Activated T-helper 2 cell treated with anti-CD3 and anti-CD28 coated beads, Interferon-gamma antibody, Interleukin-2, Interleukin-4, amounts not matched to agents 10 μg/mL and 5 μg/mL and 100 μg/mL, durations not matched to agents 14 hours and 24 hours and 36 hours (primary cell): ENCODE data around the gene ANKS1B. TPM values are rescaled to one million over a fixed set of nuclear protein-coding genes. Genes with fewer than 3 reads are reported as not detected.
"Not testable (repeated sequence)": the region's sequence is repeated elsewhere in the genome, so short reads cannot be mapped to it uniquely, and the experiment has no call there.

ENCODE experiments used
- DNase-seq: peaks from one replicate; pipeline ENCODE4 v3.0.0; 2021; ENCODE audit warnings: low spot score
- H3K27ac Mint-ChIP-seq: one replicate; pipeline ENCODE4 v1.8.0; 2021; ENCODE audit warnings: mixed read lengths
- H3K27me3 Mint-ChIP-seq: one replicate; pipeline ENCODE4 v1.8.0; 2021; ENCODE audit warnings: low read depth, mixed read lengths
- H3K36me3 Mint-ChIP-seq: one replicate; pipeline ENCODE4 v1.8.0; 2021; ENCODE audit warnings: low read depth, mixed read lengths
- H3K4me1 Mint-ChIP-seq: one replicate; pipeline ENCODE4 v1.8.0; 2021; ENCODE audit warnings: low read depth, mixed read lengths
- H3K4me3 Mint-ChIP-seq: one replicate; pipeline ENCODE4 v1.8.0; 2021; ENCODE audit warnings: low read depth, mild to moderate bottlenecking, moderate library complexity, mixed read lengths
- H3K9me3 Mint-ChIP-seq: one replicate; pipeline ENCODE4 v1.8.0; 2021; ENCODE audit warnings: mixed read lengths
- intact Hi-C: fragments of 100-400 bp; cut with micrococcal nuclease; formaldehyde crosslinking; loops from one replicate; pipeline ENCODE4 v1.15.1; 2023
- total RNA-seq: library from RNA; stranded (reverse); gene quantifications from 2 replicates; pipeline ENCODE4 v1.2.3, GENCODE V29; 2022

Gene ANKS1B
- total RNA-seq, 1 donor from 2014 or later: 1.0 TPM

DNA sequence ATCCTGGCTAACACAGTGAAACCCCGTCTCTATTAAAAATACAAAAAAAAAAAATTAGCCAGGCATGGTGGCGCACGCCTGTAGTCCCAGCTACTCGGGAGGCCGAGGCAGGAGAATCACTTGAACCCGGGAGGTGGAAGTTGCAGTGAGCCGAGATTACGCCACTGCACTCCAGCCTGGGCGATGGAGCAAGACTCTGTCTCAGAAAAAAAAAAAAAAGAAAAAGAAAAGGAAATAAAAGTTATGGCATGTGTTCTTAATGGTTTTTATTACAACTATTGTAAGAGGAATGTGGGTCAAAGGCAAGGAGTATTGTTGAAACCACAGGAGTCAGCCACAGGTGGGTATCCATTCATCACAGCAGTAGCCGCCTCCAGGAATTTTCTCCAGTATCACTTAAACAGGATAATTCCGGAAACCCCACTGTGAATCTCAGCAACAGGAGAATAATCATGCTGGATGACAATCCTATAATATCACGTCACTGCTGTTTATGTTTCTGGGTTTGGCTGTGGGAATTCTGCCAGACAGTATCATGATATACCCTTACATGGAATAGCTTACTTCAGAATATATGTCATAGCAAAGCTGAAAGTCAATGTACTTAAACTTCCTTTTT lies 1147.5 kb downstream of the ANKS1B start:
- DNase-seq, H3K27ac Mint-ChIP-seq, H3K36me3 Mint-ChIP-seq, H3K4me1 Mint-ChIP-seq, H3K4me3 Mint-ChIP-seq, H3K9me3 Mint-ChIP-seq, intact Hi-C loops: not testable (repeated sequence)
- H3K27me3 Mint-ChIP-seq: peaks cover 22% of the 10 kb centered on the region

DNA sequence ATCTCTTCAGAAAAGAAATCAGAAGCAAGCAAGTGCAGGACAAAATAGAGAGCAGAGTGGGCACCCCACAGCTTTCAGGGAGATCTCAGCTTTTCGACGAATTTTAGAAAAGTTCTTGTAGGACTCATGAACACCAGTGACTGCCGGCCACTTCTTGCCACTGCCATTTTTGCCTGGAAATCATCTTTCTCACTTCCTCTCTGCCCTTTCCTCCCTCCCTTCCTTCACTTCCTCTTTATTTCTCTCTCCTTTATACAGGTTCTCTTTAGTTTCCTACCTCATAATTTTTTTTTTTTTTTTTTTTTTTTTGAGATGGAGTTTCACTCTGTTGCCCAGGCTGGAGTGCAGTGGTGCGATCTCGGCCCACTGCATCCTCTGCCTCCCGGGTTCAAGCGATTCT lies 1154.1 kb downstream of the ANKS1B start:
- H3K4me1 Mint-ChIP-seq: no peaks in the 10 kb centered on the region
- H3K36me3 Mint-ChIP-seq: no peaks in the 10 kb centered on the region
- DNase-seq: no peak
- H3K27ac Mint-ChIP-seq: no peak overlapping the region
- H3K27me3 Mint-ChIP-seq: peaks cover 17% of the 10 kb centered on the region
- no peak overlapping the region for H3K4me3 Mint-ChIP-seq
- intact Hi-C loops: no loop called here
- no peaks in the 10 kb centered on the region for H3K9me3 Mint-ChIP-seq

- Mint-ChIP-seq H3K9me3 (no peaks in the 10 kb centered on the region), H3K36me3 (no peaks in the 10 kb centered on the region)
- intact Hi-C loops: no loop called here
These were observed 1155.7 kb downstream of the ANKS1B start for GRCh38 chr12:98828802-98829600.

GRCh38 chr12:98823012-98823411 lies 1161.7 kb downstream of the ANKS1B start:
- Mint-ChIP-seq H3K4me3 (no peak overlapping the region), H3K4me1 (no peaks in the 10 kb centered on the region), H3K36me3 (no peaks in the 10 kb centered on the region), H3K27me3 (peaks cover 22% of the 10 kb centered on the region), H3K27ac (no peak overlapping the region), H3K9me3 (no peaks in the 10 kb centered on the region)
- intact Hi-C loops: no loop called here
- DNase-seq: no peak

More at GRCh38 chr12:98828802-98829600, 1155.7 kb downstream of the ANKS1B start:
- Mint-ChIP-seq H3K27me3 (peaks cover 13% of the 10 kb centered on the region), H3K27ac (no peak overlapping the region), H3K4me3 (no peak overlapping the region), H3K4me1 (no peaks in the 10 kb centered on the region)
- DNase-seq: no peak

GRCh38 chr12:98821866-98822265 lies 1162.9 kb downstream of the ANKS1B start:
- intact Hi-C loops: no loop called here
- no peak overlapping the region for H3K4me3 Mint-ChIP-seq
- DNase-seq: no peak
- no peaks in the 10 kb centered on the region for H3K4me1 Mint-ChIP-seq
- H3K9me3 Mint-ChIP-seq: no peaks in the 10 kb centered on the region
- H3K36me3 Mint-ChIP-seq: no peaks in the 10 kb centered on the region
- H3K27me3 Mint-ChIP-seq: peaks cover 25% of the 10 kb centered on the region
- H3K27ac Mint-ChIP-seq: no peak overlapping the region

DNA sequence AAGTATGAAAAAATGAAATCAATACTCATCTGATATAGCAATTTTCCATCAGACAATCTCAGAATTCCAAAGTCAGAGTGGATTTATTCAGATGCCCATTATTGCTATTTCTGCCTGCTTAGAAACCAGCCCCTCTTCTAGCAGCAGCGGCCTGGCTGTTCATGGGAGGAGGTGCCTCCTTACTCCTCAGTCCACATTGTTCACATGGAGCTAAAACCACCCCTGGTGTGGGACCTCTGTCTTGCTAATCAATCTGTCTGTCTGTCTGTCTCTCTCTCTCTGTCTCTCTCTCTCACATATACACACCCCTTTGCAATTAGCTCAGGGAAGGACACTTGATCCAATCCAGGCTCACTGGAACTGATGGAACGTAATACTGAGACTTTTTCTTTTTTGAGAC lies 1163.5 kb downstream of the ANKS1B start:
- intact Hi-C loops: no loop called here
- no peaks in the 10 kb centered on the region for H3K9me3 Mint-ChIP-seq
- no peak for DNase-seq
- no peak overlapping the region for H3K27ac Mint-ChIP-seq
- no peaks in the 10 kb centered on the region for H3K4me1 Mint-ChIP-seq
- H3K27me3 Mint-ChIP-seq: peaks cover 21% of the 10 kb centered on the region
- H3K4me3 Mint-ChIP-seq: no peak overlapping the region
- no peaks in the 10 kb centered on the region for H3K36me3 Mint-ChIP-seq

- no peak overlapping the region for H3K4me3 Mint-ChIP-seq
- H3K27me3 Mint-ChIP-seq: peaks cover 29% of the 10 kb centered on the region
- intact Hi-C loops: no loop called here
- DNase-seq: no peak
- H3K27ac Mint-ChIP-seq: no peak overlapping the region
- no peaks in the 10 kb centered on the region for H3K36me3 Mint-ChIP-seq
- no peaks in the 10 kb centered on the region for H3K4me1 Mint-ChIP-seq
- H3K9me3 Mint-ChIP-seq: no peaks in the 10 kb centered on the region
These were observed 1164.8 kb downstream of the ANKS1B start for GRCh38 chr12:98819821-98820404.

DNA sequence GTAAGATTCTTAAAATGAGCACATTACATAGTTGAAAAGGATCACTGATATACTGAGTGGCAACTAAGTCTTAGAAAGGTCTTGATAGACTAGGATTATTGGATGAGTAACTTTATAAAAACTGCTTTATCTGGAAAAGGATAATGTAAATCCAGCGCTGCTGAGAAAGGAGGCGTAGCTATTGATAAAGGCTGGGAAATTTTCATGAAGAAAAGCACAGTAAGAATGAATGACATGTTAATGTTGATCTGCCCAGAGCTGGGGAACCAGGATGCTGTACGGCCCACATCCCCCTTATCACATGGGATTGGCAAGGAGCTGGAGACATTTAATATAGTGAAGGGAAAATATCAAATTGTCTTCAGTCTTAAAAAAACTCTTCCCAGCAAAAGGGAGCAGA lies 1165.7 kb downstream of the ANKS1B start:
- Mint-ChIP-seq H3K36me3 (no peaks in the 10 kb centered on the region), H3K4me3 (no peak overlapping the region)
- intact Hi-C loops: no loop called here

DNA sequence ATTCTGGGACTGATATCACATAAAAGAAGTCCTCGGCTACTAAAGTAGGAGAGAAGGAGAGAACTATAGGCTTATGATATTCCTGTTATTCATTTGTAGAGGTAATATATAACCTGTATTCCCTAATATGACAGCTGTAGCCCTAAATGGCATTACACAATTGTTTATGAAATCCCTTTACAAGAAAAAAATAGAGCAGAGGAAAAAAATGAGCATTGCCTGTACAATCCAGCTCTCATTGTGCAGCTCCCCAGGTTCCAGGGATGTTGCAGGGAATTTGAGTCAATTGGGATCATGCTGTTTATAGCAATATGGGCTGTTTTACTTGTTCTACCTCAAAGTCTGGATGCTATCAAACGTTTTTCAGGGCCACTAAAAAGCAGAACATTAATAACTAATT lies 1166.5 kb downstream of the ANKS1B start:
- no peak for DNase-seq
- no peaks in the 10 kb centered on the region for H3K4me1 Mint-ChIP-seq
- H3K27ac Mint-ChIP-seq: no peak overlapping the region
- peaks cover 29% of the 10 kb centered on the region for H3K27me3 Mint-ChIP-seq
- H3K4me3 Mint-ChIP-seq: no peak overlapping the region
- intact Hi-C loops: no loop called here
- H3K36me3 Mint-ChIP-seq: no peaks in the 10 kb centered on the region
- no peaks in the 10 kb centered on the region for H3K9me3 Mint-ChIP-seq

More for the DNA sequence above, 1165.7 kb downstream of the ANKS1B start:
- DNase-seq: no peak
- Mint-ChIP-seq H3K9me3 (no peaks in the 10 kb centered on the region), H3K27ac (no peak overlapping the region), H3K27me3 (peaks cover 29% of the 10 kb centered on the region), H3K4me1 (no peaks in the 10 kb centered on the region)

DNA sequence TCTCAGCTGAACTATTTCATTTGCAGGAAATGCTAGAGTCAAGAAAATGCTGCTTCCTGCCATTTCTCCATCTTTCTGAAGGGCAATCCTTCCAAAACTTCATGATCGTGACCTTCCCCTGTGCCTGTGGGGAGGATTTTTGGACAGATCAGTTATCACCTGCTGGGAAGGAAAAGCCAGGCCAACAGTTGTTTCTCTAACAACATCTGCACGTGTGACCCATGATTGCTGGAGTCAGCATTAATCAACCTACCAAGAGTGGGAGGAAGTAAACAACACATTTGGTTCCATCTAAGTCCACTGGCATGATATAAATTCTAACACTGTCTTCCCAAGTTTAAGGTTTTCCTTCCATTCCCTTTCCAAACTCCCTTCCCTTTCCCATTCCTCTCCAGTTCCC lies 1167.0 kb downstream of the ANKS1B start:
- no peak for DNase-seq
- Mint-ChIP-seq H3K4me3 (no peak overlapping the region), H3K27ac (no peak overlapping the region), H3K27me3 (peaks cover 29% of the 10 kb centered on the region), H3K4me1 (no peaks in the 10 kb centered on the region), H3K36me3 (no peaks in the 10 kb centered on the region), H3K9me3 (no peaks in the 10 kb centered on the region)
- intact Hi-C loops: no loop called here

DNA sequence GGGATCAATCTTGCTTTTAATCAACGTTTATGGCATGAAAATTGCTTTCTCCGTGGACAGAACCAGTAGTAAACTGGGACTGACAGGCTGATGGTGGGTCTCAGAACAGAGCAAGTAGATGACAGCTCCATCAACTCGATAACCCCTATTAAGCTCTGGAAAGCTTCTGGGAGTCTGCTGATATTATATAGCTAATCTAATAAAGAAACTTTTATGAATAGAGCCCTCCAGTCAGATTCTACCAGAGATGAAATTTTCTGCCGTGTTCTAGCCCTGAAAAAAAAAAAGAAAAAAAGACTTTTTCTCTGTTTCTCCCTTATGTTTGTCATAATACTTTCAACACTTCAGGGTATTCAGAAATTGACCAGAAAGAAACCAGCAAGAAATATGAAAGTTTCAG lies 1168.0 kb downstream of the ANKS1B start:
- H3K4me1 Mint-ChIP-seq: no peaks in the 10 kb centered on the region
- no peak overlapping the region for H3K27ac Mint-ChIP-seq
- no peak overlapping the region for H3K4me3 Mint-ChIP-seq
- H3K27me3 Mint-ChIP-seq: peaks cover 29% of the 10 kb centered on the region
- no peak for DNase-seq
- no peaks in the 10 kb centered on the region for H3K9me3 Mint-ChIP-seq
- intact Hi-C loops: no loop called here
- no peaks in the 10 kb centered on the region for H3K36me3 Mint-ChIP-seq

GRCh38 chr12:98814254-98814653 lies 1170.5 kb downstream of the ANKS1B start:
- H3K27ac Mint-ChIP-seq: no peak overlapping the region
- no peak for DNase-seq
- no peaks in the 10 kb centered on the region for H3K4me1 Mint-ChIP-seq
- H3K36me3 Mint-ChIP-seq: no peaks in the 10 kb centered on the region
- H3K27me3 Mint-ChIP-seq: peaks cover 24% of the 10 kb centered on the region
- no peak overlapping the region for H3K4me3 Mint-ChIP-seq
- intact Hi-C loops: no loop called here
- H3K9me3 Mint-ChIP-seq: no peaks in the 10 kb centered on the region

DNA sequence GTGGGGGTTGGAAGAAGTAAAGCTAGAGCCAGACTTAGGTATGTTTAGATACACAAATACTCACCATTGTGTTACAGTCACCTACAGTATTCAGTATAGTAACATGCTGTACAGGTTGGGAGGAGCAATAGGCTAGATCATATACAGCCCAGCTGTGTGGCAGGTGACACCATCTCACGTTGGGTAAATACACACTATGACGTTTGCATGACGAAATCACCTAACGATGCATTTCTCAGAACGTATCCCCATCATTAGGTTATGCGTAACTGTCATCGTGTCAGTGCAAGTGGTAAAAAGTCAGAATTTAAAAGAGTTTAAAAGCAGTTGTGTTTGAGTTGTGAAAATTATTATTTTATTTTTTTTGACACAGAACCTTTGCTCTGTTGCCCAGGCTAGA lies 1172.5 kb downstream of the ANKS1B start:
- H3K36me3 Mint-ChIP-seq: no peaks in the 10 kb centered on the region
- no peak for DNase-seq
- H3K4me1 Mint-ChIP-seq: no peaks in the 10 kb centered on the region
- no peaks in the 10 kb centered on the region for H3K9me3 Mint-ChIP-seq
- no peak overlapping the region for H3K4me3 Mint-ChIP-seq
- H3K27ac Mint-ChIP-seq: no peak overlapping the region
- H3K27me3 Mint-ChIP-seq: peaks cover 21% of the 10 kb centered on the region
- intact Hi-C loops: no loop called here
